ENCODE measurements around the gene PSG3.
A peak's percentile ranks its signal among the peaks of the same experiment; 100 is the strongest.
"Not testable (repeated sequence)": the region's sequence is repeated elsewhere in the genome, so short reads cannot be mapped to it uniquely, and the experiment has no call there.

PSG3 gene

DNA sequence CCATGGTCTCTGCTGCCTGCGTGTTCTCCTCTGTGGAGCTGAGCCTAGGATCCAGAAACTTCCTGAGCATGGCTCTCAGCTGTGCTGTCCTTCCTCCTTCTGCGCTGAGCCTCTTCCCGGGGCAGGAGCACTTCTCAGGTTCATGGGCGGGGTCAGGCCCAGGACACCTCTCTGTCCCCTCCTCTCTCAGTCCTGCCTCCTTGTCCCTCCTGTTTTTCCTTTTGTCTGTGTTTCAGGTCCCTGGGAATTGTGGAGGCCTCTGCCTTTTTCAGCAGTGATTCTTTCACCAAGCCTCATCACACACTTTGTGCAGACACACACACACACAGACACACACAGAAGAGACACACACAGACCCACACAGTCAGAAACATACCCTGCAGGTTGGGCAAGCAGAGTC is at the start of gene PSG3:
PSG3 (minus strand) TSS at position 101 of the 400 bp plus-strand sequence; CDS start at position 4, 97 bp downstream.
- not testable (repeated sequence) for DNase-seq

DNA sequence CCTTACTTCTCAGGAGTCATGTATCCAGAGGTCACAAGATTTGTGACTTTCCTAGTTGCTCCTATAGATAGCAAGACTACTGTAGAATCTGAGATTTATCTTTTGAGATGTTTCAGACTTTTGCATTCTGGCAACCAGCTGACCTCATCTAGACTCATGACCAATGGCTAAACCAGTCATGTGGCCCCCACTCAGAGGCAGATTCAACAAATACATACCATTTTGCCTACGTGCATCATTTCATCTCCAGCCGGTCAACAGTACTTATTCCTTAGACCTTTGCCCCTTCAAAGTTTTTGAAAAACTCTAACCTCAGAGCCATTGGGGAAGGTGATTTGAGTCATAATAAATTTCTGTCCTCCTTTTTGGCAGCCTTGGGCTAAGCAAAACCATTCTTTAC is 48.5 kb upstream of the PSG3 start:
- DNase-seq: not testable (repeated sequence)

DNA sequence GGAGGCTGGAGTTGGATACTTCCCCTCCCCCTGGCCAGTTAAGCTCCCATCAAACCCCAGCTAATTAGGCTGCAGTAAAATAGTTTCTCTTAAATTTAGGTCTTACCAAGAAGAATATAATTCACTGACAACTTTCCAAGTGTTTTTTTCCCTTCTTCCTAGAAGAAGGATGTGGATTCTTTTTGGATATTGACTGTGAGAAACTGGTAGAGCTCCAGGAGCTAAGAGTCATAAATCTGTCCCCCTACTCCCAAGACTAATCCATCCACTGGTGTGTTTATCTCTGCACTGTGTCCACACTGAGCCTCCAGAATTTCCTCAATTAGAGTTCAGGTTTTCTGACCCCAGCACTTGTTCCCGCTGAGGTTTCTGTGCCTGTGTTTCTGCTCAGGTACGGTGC is 47.5 kb upstream of the PSG3 start:
- not testable (repeated sequence) for DNase-seq

DNA sequence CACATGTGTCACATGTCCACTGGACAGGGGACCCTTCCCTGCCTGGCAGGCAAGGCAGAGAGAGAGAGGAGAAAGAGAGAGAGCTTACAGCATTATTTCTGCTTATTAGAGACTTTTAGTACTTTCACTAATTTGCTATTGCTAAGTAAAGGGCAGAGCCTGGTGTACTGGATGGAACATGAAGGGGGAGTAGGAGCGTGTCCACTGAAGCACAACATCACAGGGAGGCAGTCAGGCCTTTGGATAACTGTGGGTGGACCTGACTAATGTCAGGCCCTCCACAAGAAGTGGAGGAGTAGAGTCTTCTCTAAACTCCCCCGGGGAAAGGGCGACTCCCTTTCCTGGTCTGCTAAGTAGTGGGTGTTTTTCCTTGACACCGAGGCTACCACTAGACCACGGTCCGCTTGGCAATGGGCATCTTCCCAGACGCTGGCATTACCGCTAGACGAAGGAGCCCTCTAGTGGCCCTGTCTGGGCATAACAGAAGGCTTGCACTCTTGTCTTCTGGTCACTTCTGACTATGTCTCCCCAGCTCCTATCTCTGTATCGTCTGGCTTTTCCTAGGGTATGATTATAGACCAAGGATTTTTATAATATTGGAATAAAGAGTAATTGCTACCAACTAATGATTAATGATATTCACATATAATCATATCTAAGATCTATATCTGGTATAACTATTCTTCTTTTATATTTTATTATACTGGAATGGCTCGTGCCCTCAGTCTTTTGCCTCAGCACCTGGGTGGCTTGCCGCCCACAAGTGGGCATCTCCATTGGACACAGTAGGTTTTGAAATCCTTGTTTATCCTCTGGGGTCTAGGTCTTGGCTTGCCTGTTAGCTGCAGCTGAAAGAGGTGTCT is 36.7 kb upstream of the PSG3 start:
- peak in 1 of 2 donors; percentile 27 for DNase-seq

DNA sequence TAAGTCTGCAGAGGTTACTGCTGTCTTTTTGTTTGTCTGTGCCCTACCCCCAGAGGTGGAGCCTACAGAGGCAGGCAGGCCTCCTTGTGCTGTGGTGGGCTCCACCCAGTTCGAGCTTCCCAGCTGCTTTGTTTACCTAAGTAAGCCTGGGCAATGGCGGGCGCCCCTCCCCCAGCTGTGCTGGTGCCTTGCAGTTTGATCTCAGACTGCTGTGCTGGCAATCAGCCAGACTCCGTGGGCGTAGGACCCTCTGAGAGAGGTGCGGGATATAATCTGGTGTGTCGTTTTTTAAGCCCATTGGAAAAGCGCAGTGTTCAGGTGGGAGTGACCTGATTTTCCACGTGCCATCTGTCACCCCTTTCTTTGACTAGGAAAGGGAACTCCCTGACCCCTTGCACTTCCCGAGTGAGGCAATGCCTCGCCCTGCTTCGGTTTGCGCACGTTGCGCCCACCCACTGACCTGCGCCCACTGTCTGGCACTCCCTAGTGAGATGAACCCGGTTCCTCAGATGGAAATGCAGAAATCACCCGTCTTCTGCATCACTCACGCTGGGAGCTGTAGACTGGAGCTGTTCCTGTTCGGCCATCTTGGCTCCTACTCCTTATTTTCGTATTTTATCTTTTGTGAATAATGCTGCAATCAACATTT is 34.4 kb upstream of the PSG3 start:
- not testable (repeated sequence) for DNase-seq

DNA sequence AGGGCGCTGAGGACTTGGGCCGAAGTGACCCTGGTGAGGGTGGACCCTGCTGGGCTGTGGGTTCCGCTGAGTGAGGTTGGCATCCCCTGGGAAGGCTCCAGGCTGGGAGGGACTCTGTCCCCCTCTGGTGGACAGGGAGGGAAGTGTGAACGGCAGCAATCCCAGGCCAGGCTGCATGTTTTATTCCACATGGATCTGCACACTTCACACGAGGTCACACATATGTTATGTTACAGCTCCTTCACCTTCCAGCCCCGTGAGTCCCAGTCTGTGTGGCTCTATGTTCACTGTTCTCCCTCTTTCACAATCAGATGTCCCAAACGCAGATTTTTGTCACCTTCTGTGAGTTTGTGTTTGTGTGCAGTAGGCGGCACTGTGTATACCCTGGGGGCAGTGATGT is 27.0 kb upstream of the PSG3 start:
- DNase-seq: not testable (repeated sequence)

DNA sequence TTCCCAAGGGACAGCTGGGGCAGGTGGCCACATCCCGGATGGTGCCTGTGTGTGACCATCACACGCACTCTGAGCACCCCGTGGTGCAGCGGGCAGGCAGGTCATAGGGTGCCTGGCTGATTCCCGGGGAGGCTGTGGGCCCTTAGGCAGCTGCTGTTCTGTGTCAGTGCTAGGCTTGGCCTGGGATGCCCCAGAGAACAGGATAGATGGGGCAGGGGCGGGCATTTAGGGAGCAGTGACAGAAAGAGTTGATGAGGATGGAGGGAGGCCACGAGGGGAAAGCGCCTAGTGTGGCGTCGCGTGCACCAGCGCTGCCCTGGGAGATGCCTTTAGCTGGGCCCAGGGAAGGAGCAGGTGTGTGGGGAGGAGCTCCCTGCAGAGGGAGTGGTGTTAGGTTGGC is 26.6 kb upstream of the PSG3 start:
- not testable (repeated sequence) for DNase-seq

DNA sequence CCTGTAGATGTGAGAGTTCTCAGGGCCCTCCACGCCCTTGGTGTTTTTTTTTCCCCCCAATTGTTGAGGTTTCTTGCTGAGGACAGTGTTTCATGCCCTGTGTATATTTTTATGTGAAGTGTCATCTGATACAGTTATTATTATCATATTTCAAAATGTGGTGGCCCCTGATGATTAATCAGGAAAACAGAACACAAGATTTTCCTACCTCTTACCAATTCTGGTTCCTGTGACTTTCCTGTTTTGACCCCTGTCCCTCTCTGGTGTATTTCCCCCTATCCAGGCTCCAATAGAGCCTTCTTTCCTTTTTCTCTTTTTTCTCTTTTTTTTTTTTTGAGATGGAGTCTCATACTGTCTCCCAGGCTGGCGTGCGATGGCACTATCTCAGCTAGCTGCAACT is 24.6 kb upstream of the PSG3 start:
- no peak for DNase-seq

DNA sequence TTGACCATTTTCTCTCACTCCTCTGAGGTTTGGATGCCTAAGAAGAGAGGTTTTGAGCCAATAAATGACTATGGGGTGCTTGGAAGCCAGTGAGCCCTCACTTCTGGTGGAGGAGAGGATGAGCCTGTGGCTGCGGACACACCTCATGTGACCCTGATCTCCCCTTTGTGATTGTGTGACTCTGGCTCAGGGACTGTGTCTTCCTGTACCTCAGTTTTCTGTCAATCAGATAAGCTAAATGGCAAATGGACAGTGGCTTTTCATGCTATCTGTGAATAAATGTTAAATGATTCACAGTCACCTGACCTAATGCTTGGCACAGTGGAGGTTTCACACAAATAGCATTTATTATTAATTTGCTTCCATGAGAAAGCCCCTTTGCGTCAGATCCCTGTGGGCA is 22.5 kb upstream of the PSG3 start:
- no peak for DNase-seq

DNA sequence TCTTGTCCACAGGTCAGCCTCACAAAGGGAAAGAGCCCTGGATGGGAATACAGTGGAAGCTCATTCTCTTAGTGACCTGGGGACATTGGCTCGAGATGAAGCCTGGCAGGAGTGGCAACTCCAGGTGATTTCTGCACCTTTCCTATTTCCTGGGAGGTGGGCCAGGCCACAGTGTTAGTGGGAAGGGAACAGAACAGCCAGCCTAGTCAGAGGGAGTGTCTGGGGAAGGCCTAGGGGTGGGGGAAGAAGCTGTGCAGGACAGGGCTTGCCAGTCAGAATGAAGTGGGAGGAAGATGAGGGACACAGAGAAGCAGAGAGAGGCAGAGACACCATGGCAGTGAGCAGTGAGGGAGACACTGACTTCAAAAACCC is 21.6 kb upstream of the PSG3 start:
- DNase-seq: not testable (repeated sequence)

DNA sequence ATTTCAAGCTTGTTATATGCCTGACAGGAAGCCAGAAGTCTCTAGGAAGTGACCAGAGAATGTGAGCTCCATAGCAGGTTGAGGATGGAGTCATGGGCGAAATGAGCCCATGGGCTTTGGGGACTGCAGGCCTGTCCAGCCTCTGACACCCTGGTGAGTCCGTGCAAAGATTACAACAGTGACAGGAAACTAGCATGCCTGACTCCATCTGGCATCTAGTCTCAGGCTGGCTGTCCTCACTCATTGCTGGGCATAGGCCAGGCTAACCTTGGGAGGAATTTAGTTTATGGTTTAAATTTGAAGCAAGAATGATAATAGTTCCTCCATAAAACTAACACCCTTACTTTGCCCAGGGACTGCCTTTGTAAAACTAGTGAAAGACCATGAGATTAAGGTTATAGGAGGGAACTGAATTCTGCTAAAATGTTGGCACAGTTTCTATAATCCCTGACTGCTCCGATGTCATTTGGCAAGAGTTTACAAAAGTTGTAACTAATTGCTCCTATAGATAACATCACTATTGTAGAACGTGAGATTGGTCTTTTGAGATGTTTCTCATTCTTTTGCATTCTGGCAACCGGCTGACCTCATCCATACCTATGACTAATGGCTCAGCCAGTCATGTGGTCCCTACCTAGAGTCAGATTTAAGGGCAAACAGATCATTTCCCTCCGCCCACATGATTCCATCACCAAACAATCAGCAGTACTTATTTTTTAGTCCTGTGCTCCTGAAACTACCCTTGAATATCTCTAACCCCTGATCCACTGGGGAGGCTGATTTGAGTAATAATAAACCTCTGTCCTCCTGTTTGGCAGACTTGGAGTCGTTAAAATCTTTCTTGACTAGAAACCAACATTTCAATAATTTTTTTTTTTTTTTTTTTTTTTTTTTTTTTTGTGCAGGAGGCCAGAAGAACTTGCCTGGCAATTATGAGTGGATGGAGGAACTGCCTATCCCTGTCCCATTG is 21.0 kb upstream of the PSG3 start:
- DNase-seq: not testable (repeated sequence)

DNA sequence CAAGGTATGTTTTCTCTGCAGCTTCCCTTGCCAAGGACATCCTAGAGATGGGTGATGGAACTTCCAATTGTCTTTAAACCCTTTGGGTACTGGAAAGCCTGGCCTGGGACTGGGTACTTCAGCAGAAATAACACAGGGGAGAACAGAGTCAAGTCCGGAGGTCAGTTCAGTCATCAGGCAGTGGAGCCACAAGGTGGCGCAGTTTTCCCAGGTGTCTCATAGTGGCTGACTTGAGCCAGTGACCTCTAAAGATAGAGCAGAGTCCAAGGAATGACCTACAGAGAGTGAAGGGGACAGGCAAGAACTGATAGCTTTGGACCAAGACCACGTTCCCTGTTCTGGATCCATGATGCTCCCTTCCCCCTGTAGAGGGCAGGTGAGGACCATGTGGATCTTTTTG is 18.4 kb upstream of the PSG3 start:
- not testable (repeated sequence) for DNase-seq

DNA sequence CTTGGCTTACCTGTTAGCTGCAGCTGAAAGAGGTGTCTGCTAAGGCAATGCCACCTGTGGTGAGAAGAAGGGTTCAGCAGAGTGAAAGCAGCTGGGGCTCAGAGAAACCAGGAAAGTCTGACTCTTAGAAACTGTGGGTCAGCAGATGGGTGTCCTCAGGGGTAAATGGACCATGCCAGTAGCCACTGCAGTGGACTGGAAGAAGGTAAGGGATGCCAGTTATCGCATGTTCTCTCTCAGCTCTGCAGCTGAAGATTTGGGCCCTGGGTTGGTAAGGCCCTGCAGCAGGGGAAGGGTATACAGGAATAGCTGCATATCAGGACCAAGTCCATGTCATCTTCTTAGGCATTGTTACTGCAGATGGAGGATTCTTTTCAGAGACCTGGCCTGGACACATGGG is 12.0 kb upstream of the PSG3 start:
- DNase-seq: not testable (repeated sequence)

DNA sequence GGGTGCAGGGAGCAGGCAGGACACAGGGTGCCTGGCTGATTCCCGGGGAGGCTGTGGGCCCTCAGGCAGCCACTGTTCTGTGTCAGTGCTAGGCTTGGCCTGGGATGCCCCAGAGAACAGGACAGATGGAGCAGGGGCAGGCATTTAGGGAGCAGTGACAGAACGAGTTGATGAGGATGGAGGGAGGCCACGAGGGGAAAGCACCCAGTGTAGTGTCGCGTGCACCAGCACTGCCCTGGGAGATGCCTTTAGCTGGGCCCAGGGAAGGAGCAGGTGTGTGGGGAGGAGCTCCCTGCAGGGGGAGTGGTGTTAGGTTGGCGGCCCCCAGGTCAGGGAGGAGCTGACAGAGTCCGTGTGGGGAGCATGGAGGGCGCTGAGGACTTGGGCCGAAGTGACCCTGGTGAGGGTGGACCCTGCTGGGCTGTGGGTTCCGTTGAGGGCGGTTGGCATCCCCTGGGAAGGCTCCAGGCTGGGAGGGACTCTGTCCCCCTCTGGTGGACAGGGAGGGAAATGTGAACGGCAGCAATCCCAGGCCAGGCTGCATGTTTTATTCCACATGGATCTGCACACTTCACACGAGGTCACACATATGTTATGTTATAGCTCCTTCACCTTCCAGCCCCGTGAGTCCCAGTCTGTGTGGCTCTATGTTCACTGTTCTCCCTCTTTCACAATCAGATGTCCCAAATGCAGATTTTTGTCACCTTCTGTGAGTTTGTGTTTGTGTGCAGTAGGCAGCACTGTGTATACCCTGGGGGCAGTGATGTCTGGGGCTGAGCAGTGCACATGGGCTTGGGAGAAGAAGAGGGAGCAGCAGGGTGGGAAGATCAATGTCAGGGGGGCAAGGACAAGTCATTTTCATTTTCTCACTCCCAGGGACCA is 1.7 kb upstream of the PSG3 start:
- not testable (repeated sequence) for DNase-seq

DNA sequence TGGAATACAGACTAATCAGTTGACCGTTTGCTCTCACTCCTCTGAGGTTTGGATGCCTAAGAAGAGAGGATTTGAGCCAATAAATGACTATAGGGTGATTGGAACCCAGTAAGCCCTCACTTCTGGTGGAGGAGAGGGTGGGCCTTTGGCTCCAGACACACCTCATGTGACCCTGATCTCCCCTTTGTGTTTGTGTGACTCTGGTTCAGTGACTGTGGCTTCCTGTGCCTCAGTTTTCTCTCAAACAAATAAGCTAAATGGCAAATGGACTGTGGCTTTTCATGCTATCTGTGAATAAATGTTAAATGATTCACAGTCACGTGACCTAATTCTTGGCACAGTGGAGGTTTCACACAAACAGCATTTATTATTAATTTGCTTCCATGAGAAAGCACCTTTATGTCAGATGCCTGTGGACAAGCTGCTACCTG is 2.7 kb downstream of the PSG3 start:
- DNase-seq: not testable (repeated sequence)

DNA sequence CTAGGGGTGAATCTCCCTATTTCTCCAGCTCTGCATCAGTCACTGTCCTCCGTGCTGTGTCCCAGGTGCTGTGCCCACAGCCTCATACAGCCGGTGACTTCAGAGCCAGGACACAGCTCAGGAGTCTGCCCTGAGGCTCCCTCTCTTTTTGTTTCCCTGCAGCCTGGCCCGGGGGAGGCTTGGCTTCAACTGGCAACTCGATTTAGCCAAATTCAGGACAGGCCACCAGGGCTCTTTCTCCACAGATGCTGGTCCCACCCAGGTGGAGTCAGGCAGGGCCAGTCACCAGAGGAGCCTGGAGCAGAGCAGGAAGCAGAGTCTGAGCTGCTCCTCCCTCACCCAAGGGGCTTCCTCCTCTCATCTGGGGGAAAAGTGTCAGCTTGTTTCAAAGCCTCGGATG is 11.9 kb downstream of the PSG3 start:
- DNase-seq: not testable (repeated sequence)

DNA sequence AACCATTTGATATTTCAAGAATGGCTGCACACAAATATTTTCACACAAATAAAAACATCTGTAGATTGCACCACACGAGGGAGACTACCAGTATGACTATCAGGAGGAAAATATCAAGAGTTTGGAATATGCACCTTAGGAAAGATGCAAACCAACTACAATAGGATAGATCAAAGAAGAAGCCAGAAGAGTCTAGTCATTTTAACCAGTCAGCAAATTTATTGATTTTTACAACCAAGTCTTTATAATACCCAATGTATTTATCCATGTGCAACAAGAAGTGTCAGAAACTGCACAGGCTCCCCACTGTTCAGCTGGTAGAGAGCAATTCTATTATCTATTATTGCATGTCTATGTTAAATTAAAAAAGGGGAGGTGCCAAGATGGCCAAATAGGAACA is 26.3 kb downstream of the PSG3 start:
- not testable (repeated sequence) for DNase-seq

DNA sequence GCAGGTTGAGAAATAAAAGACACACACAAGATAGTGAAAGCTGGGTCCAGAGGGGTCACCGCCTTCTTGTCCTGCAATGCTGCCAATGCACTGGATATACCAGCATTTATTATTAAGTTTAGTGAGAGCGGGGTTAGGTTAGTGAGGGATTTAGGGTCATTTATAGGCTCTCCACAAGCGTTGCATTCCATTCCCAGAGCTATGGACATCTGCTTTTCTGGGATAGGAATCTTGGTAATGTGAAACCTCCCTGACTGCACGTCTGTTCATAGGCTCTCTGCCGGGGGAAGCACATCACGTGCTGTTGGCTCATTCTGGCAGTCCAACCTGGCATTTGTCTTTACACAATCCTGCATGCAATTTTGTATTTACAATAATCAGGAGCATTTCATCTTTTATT is 27.5 kb downstream of the PSG3 start:
- DNase-seq: not testable (repeated sequence)

DNA sequence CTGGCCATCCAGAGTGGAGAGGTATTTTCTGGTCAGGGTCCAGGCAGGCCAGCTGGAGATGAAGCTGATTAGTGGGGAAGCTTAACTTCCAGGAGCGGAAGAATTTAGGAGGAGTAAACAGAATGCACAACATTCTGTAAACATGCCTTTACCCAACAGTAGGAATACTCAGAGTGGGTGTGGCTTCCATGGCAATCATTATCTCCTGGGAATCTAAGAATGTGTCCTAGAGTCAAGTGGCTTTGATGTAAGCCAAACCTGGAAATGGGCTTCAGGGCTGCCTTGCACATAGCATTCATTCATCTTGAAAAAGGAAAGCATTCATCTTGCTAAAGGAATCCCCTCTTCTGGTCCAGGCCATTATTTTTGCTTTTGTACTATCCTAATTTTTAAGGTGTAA is 29.3 kb downstream of the PSG3 start:
- not testable (repeated sequence) for DNase-seq

DNA sequence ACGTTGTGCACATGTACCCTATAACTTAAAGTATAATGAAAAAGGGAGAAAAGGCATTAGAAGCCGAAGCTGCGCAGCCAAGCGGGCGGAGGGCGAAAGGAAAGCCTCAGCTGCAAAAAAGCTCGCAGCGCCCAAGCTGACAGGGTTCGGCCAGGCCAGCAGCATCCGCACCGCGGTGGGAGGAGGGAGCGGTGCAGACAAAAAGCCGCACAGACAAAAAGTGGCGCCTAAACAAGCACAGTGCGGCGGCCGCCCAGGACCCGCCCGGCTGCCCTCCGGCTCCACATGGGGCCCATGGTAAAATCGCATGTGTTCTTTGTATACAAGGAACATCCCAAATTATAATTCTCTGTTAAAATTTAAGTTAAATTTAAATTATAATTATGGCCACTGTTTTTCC is 42.4 kb downstream of the PSG3 start:
- no peak for DNase-seq

DNA sequence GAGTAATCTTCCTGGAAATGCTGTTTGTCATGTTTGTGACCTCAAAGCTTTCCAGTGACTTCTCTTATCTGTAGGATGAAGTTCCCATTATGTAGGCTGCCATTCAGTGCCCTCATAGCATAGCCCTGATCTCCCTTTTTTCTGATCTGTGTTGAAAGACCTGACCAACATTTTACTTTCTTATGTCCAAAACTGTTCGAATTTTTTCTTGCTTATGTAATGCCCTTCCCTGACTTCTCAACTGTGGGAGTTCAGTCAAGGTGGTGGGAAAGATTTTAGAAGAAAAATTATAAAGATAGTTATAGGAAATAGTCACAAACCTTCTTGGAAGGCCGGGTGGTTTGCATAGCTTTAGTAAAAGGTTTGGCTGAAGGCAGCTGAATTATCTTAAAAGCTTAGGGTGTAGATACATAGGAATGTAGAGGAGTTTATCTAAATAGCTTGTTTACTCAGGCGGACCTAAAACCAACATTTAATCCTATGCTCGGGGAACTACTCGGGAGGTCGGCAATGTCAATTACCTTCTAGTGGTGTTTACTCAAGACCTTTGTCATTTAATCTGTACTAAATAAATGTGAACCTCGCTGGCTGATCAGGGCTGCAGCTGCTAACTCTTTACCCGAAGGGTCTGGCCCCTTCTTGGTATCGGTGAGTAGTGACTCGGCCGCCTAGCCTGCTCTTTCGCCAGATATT is 44.3 kb downstream of the PSG3 start:
- DNase-seq: no peak

Data from activated CD4-positive, alpha-beta T cell treated with anti-CD3 and anti-CD28 coated beads for 4 hours (primary cell).